Activated CD8-positive, alpha-beta memory T cell treated with anti-CD3 and anti-CD28 coated beads, Interleukin-2, amount 10 ng/mL, durations not matched to agents 7 days and 5 days (primary cell): Measurements from ENCODE around the gene PSMG1. TPM values are rescaled to one million over a fixed set of nuclear protein-coding genes. Genes with fewer than 3 reads are reported as not detected.

ENCODE experiments used
- total RNA-seq, 2 experiments: library from RNA; stranded (reverse); gene quantifications; one replicate each; pipeline ENCODE4 v1.2.3, GENCODE V29; 2021

Gene PSMG1
- total RNA-seq, 2 experiments from 2014 or later, result 62.9 to 88.1 TPM

Other genes starting within 250 kb of the PSMG1 start
- 10 to 100 TPM; 35.0 to 49.5 TPM for gene BRWD1, start 130.2 kb upstream of the PSMG1 start, total RNA-seq
- 100 to 1,000 TPM; 385 to 405 TPM for gene HMGN1, start 165.6 kb upstream of the PSMG1 start, total RNA-seq